ENCODE data around the gene HINFP. TPM values are rescaled to one million over a fixed set of nuclear protein-coding genes. Genes with fewer than 3 reads are reported as not detected.

Gene HINFP
- total and polyA plus RNA-seq, 2 of the 8 experiments (the other 6 are each of a cell fraction or from before 2014, with no cell fraction given): 35.0 to 37.3 TPM

DNA sequence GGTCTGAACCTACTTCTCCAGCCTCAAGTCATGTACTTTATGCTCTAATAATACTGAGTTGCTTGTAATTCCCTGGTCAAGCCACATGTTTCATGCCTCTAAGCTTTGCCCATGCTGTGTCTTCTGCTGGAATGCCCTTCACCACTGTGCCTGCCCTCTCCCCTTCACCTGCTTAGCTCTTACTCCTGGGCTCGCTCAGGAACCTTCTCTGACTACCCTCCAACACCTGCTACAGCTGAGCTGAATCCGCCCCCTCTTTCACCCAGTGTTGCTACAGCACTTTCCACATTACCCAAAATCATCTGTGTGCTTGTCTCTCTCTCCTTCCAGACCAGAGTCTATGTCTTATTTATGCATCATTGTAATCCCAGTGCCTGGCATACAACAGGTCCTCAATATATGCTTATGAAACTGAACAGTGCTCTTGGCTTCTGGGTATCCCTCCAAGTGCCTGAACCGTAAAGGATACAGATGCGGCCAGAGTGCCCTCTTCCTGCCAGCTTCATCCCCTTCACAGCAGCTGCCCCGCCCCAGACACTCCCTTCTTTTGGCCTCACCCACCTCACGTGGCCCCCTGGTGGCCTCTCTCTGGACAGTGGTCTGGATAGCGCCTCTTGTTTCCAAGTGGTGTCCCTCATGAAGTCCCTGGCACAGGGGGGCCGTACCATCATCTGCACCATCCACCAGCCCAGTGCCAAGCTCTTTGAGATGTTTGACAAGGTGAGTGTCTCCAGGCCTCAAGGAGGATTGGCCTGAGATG lies 34.5 kb downstream of the HINFP start (continued):
- TF ChIP-seq, protein P1, sequence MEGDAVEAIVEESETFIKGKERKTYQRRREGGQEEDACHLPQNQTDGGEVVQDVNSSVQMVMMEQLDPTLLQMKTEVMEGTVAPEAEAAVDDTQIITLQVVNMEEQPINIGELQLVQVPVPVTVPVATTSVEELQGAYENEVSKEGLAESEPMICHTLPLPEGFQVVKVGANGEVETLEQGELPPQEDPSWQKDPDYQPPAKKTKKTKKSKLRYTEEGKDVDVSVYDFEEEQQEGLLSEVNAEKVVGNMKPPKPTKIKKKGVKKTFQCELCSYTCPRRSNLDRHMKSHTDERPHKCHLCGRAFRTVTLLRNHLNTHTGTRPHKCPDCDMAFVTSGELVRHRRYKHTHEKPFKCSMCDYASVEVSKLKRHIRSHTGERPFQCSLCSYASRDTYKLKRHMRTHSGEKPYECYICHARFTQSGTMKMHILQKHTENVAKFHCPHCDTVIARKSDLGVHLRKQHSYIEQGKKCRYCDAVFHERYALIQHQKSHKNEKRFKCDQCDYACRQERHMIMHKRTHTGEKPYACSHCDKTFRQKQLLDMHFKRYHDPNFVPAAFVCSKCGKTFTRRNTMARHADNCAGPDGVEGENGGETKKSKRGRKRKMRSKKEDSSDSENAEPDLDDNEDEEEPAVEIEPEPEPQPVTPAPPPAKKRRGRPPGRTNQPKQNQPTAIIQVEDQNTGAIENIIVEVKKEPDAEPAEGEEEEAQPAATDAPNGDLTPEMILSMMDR (IDR thresholded peaks at IDR 0.05; ENCODE audit: control extremely low read depth in 1 of 3, insufficient read depth in 1 of 3, low read depth in 1 of 3, low read length in 3 of 3): peak; percentile 29 to 48 (median 33)
- TF ChIP-seq CHD1 (IDR thresholded peaks at IDR 0.05; ENCODE audit: low read depth, low read length) (no peak), EP300 (IDR thresholded peaks at IDR 0.05; ENCODE audit: borderline replicate concordance in 1 of 2, low read depth in 2 of 2, low read length in 2 of 2) (no peak)

All from H1 (cell line).